GM10266 (cell line): Measurements from ENCODE around the gene CDSN.
"Not testable (repeated sequence)": the region's sequence is repeated elsewhere in the genome, so short reads cannot be mapped to it uniquely, and the experiment has no call there.

Source experiments
- DNase-seq: peaks from one replicate; pipeline ENCODE4 v3.0.0; 2012; ENCODE audit errors: extremely low spot score
- TF ChIP-seq, protein P1 (sequence below): IDR thresholded peaks from 2 replicates; pipeline ENCODE4 v1.5.1; 2012; ENCODE audit warnings: mild to moderate bottlenecking, low read depth; ENCODE audit not compliant: control insufficient read depth, insufficient read depth; ENCODE audit errors: missing control alignments

Gene CDSN

GRCh38 chr6:31079656-31080261, 40.5 kb downstream of the CDSN start:
- DNase-seq: peak; percentile 58
- TF ChIP-seq, protein P1, sequence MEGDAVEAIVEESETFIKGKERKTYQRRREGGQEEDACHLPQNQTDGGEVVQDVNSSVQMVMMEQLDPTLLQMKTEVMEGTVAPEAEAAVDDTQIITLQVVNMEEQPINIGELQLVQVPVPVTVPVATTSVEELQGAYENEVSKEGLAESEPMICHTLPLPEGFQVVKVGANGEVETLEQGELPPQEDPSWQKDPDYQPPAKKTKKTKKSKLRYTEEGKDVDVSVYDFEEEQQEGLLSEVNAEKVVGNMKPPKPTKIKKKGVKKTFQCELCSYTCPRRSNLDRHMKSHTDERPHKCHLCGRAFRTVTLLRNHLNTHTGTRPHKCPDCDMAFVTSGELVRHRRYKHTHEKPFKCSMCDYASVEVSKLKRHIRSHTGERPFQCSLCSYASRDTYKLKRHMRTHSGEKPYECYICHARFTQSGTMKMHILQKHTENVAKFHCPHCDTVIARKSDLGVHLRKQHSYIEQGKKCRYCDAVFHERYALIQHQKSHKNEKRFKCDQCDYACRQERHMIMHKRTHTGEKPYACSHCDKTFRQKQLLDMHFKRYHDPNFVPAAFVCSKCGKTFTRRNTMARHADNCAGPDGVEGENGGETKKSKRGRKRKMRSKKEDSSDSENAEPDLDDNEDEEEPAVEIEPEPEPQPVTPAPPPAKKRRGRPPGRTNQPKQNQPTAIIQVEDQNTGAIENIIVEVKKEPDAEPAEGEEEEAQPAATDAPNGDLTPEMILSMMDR: peak; percentile 77

GRCh38 chr6:31076611-31077010, 43.6 kb downstream of the CDSN start:
- TF ChIP-seq, protein P1: no peak
- DNase-seq: no peak

DNA sequence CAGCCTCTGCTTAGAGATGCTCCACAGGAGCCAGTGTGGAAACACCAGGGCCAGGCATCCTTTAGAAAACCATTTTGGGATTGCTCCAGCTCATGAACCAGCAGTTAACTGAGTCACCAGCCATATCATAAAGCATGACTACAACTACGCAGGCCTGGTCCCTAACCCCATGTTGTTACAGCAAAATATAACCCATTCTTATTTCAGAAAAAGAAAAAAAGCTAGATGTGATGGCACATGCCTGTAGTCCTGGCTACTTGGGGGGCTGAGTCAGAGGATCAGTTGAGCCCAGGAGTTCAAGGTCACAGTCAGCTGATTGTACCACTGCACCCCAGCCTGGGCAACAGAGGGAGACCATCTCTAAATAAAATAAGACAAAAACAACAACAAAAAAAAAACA, 44.7 kb downstream of the CDSN start:
- TF ChIP-seq, protein P1: no peak
- no peak for DNase-seq

DNA sequence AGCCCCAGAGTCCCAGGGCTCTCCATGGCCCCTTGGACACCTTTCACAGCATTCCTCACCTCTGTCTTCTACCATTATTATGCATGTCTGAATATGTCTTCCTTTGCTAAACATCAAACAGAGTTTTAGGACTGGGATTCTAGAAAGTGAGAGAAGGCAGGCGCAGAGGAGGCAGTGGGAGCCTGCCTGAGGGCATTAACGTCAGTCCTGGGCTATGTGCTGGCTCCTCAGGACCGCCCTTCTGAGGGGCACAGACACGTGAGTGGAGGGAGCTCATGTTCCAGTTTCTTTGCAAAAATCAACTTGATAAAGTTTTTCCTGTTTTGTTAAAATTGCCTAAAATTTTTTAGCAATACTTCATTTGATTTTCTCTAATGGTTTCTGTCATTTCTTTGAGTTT, 45.8 kb downstream of the CDSN start:
- TF ChIP-seq, protein P1: no peak
- no peak for DNase-seq

DNA sequence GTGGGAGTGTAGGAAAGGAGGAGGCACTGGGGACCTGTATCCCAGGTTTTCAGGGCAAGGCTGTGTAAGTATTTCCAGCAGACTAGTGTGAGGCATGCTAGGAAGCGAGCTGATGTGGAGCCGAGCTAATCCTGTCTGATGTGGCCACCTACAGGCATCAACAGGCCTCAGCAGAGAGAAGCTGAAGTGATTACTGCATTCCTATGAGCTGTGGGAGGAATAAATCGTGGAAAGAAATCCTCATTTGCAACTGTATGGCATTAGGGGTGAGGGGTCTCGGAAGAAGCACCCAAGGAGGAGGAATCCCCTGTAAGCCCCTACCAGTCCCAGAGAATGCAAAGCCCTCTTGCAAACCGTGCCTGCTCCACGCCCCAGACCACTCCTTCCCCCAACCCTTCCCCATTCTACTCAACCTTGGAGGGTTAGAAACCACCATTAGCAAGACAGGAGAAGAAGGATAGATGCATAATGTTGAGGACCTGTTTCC, 49.5 kb downstream of the CDSN start:
- DNase-seq: peak; percentile 39

DNA sequence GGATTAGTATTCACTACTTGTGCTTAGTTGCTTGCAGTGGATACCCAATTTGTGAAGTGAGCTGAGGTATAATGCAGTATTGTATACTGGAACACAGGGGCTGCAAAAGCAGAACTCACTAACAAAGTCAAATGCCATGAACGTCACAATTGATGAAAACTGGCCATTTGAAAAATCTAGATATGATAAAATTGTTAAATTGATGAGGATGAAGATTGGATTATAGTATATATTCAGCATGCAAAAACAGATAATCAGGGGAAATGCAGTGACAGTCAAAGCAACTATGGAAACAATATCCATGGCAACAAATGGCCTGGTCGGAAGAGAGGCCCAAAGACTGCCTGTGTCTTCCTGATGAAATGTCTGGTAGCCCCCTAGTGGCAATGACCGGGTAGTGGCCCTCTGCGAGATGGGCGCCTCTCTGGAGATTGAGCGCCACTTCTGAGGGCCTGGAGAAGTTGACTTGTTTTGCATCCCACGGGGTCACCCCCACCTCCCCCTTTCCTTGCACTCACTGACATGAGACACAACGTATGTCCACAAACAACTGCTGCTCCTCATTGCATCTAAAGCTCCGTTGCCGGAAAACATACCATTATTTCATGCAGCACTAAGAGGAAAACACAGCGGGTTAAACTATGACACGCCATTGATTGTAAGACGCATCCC, 51.4 kb downstream of the CDSN start:
- DNase-seq: peak; percentile 89
- TF ChIP-seq, protein P1: peak; percentile 88

More for the DNA sequence above, 49.5 kb downstream of the CDSN start:
- TF ChIP-seq, protein P1: peak; percentile 53

- not testable (repeated sequence) for DNase-seq
Measured at GRCh38 chr6:31067891-31068668, 52.2 kb downstream of the CDSN start.

GRCh38 chr6:31067028-31067427, 53.2 kb downstream of the CDSN start:
- not testable (repeated sequence) for DNase-seq
